Ascending aorta (tissue), 2 donors: Measurements from ENCODE around the gene RASL11A. TPM values are rescaled to one million over a fixed set of nuclear protein-coding genes. Genes with fewer than 3 reads are reported as not detected.

Experiments used
- DNase-seq, 2 donors: peaks; one replicate each; pipeline ENCODE4 v3.0.0-alpha.2; 2019; ENCODE audit warnings: low spot score in 2 of 2
- H3K27ac ChIP-seq, 2 donors: fragments of 200-600 bp; sonication (generic); one replicate each; pipeline ENCODE4 v1.5.1; 2016 to 2017; ENCODE audit warnings: mild to moderate bottlenecking in 1 of 2
- H3K27me3 ChIP-seq: fragments of 200-600 bp; sonication (generic); one replicate; pipeline ENCODE4 v1.5.1; 2017
- H3K36me3 ChIP-seq, 2 donors: fragments of 200-600 bp; sonication (generic); one replicate each; pipeline ENCODE4 v1.5.1; 2016
- H3K4me1 ChIP-seq, 2 donors: fragments of 200-600 bp; sonication (generic); one replicate each; pipeline ENCODE4 v1.5.1; 2016 to 2017; ENCODE audit warnings: mild to moderate bottlenecking in 1 of 2
- H3K4me3 ChIP-seq, 2 donors: fragments of 200-600 bp; sonication (generic); one replicate each; pipeline ENCODE4 v1.5.1; 2016 to 2017; ENCODE audit warnings: mild to moderate bottlenecking in 1 of 2
- H3K9me3 ChIP-seq, 2 donors: fragments of 200-600 bp; sonication (generic); one replicate each; pipeline ENCODE4 v1.5.1; 2016
- intact Hi-C: fragments of 100-400 bp; cut with DNase I; formaldehyde crosslinking; loops from one replicate; pipeline ENCODE4 v1.15.1; 2023
- total RNA-seq: library from RNA; depleted of rRNA; stranded (reverse); fragments of >200 nt; gene quantifications from one replicate; pipeline ENCODE4 v1.1.0, GENCODE V29; 2016
- TF ChIP-seq, protein P1 (sequence below), 3 experiments: fragments of 200-600 bp in 2 of 3; fragments of 450-650 bp in 1 of 3; sonication (generic) in 2 of 3; IDR thresholded peaks; one replicate each; pipeline ENCODE4 v1.5.1; 2016 to 2019; ENCODE audit warnings: antibody characterized with exemption in 3 of 3, mild to moderate bottlenecking in 1 of 3, moderate library complexity in 1 of 3

RASL11A gene
- total RNA-seq, 1 donor from 2014 or later: 50.4 TPM

- intact Hi-C loops: no loop called here
- no peak overlapping the region for H3K27ac ChIP-seq
- DNase-seq: no peak
- no peaks in the 10 kb centered on the region for H3K4me1 ChIP-seq
- no peaks in the 10 kb centered on the region for H3K27me3 ChIP-seq
- peaks cover 23 to 41% of the 10 kb centered on the region in 2 donors for H3K36me3 ChIP-seq
- TF ChIP-seq, protein P1, sequence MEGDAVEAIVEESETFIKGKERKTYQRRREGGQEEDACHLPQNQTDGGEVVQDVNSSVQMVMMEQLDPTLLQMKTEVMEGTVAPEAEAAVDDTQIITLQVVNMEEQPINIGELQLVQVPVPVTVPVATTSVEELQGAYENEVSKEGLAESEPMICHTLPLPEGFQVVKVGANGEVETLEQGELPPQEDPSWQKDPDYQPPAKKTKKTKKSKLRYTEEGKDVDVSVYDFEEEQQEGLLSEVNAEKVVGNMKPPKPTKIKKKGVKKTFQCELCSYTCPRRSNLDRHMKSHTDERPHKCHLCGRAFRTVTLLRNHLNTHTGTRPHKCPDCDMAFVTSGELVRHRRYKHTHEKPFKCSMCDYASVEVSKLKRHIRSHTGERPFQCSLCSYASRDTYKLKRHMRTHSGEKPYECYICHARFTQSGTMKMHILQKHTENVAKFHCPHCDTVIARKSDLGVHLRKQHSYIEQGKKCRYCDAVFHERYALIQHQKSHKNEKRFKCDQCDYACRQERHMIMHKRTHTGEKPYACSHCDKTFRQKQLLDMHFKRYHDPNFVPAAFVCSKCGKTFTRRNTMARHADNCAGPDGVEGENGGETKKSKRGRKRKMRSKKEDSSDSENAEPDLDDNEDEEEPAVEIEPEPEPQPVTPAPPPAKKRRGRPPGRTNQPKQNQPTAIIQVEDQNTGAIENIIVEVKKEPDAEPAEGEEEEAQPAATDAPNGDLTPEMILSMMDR (IDR thresholded peaks at IDR 0.05): no peak
- H3K9me3 ChIP-seq: no peaks in the 10 kb centered on the region
- no peak overlapping the region for H3K4me3 ChIP-seq
Observed at GRCh38 chr13:27261396-27261795, 9.2 kb upstream of the RASL11A start.

DNA sequence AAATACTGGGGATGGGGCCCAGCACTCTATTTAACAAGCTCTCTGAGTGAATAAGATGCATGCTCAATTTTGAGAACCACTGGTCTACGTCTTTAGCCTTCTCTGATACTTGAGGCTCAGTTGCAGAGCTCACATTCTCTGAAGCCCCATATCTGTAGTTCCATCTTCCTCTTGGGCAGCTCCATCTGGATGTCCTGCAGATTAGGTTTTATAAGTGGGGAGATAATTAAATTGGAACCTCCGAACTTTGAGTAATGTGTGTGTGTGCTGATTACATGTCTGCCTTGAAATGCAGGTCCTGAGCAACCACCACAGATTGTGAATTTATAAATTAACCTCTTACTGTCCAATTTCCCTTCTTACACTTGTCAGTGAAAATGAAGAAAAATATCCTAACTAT is 7.2 kb upstream of the RASL11A start:
- TF ChIP-seq, protein P1 (IDR thresholded peaks at IDR 0.05): no peak
- Histone ChIP-seq H3K36me3 (peaks cover 5 to 20% of the 10 kb centered on the region in 2 donors), H3K27ac (no peak overlapping the region), H3K9me3 (no peaks in the 10 kb centered on the region), H3K27me3 (no peaks in the 10 kb centered on the region), H3K4me3 (no peak overlapping the region), H3K4me1 (no peaks in the 10 kb centered on the region)
- intact Hi-C loops: no loop called here
- DNase-seq: no peak

- no peak for DNase-seq
- intact Hi-C loops: no loop called here
- Histone ChIP-seq H3K27ac (peak overlapping the region in 1 of 2 donors; percentile 22), H3K4me1 (no peaks in the 10 kb centered on the region), H3K36me3 (peaks cover 0 to 13% of the 10 kb centered on the region in 2 donors), H3K4me3 (no peak overlapping the region), H3K27me3 (no peaks in the 10 kb centered on the region), H3K9me3 (no peaks in the 10 kb centered on the region)
- TF ChIP-seq, protein P1 (IDR thresholded peaks at IDR 0.05): no peak
Observed at GRCh38 chr13:27264181-27264580, 6.4 kb upstream of the RASL11A start.

DNA sequence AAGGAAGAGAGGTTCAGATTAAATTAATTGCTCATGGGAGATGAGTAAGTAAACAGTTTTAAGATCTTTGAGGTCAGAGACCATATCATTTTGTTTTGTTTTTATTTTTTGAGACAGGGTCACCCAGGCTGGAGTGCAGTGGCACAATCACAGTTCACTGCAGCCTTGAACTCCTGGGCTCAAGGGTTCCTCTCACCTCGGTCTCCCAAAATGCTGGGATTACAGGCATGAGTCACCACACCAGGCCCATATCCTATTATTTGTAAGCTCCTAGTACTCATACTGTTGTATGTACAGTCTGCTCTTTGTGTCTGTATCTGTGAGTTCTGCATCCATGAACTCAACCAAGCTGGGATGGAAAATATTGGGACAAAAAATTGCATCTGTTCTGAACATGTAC is 6.0 kb upstream of the RASL11A start:
- Histone ChIP-seq H3K27ac (peak overlapping the region in 1 of 2 donors; percentile 22), H3K4me1 (no peaks in the 10 kb centered on the region), H3K36me3 (peaks cover 0 to 9% of the 10 kb centered on the region in 2 donors), H3K9me3 (no peaks in the 10 kb centered on the region), H3K27me3 (no peaks in the 10 kb centered on the region), H3K4me3 (no peak overlapping the region)
- TF ChIP-seq, protein P1 (IDR thresholded peaks at IDR 0.05): no peak
- intact Hi-C loops: no loop called here
- no peak for DNase-seq

DNA sequence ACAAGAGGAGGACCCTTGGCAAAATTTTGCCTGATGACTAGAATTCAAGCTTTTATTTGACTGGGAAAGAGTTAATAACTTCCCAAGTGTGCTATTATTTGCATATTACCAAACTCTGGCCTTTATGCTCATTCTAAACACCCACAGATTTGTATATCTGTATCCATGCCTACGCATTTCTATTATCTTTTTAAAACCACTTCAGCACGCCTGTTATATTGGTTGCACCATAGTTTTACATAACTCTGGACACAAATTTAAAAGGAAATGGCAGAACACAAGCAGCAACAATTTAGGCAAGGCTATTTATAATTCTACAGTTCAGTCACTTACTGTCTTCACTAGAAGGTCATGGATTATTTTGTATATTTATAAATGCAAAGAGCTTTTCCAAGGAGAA is 3.7 kb upstream of the RASL11A start:
- peaks cover 0 to 13% of the 10 kb centered on the region in 2 donors for H3K36me3 ChIP-seq
- H3K9me3 ChIP-seq: no peaks in the 10 kb centered on the region
- DNase-seq: no peak
- intact Hi-C loops: no loop called here
- H3K4me3 ChIP-seq: no peak overlapping the region
- H3K27me3 ChIP-seq: no peaks in the 10 kb centered on the region
- peaks cover 0 to 7% of the 10 kb centered on the region in 2 donors for H3K4me1 ChIP-seq
- TF ChIP-seq, protein P1 (IDR thresholded peaks at IDR 0.05): no peak
- no peak overlapping the region for H3K27ac ChIP-seq

DNA sequence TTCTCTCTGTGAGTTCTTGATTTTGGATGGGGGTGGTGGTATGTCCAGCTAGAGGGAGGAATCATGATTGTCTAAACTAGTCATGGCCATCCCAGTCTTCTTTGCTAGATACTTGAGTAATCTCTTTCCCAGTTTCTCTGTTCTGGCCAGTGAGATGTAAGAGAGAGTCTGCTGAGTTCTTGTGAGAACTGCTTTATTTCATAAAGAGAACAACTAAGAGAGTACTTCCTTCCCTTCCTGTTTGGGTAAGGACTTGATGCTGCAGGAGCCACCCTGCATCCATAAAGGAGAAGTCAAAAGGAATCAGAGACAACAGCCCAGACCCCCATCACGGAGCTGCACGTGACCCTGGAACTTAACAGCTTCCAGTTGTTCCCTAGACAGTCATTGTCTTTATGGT is 3.0 kb upstream of the RASL11A start:
- H3K27me3 ChIP-seq: no peaks in the 10 kb centered on the region
- TF ChIP-seq, protein P1 (IDR thresholded peaks at IDR 0.05): no peak
- peaks cover 0 to 7% of the 10 kb centered on the region in 2 donors for H3K4me1 ChIP-seq
- intact Hi-C loops: no loop called here
- no peak for DNase-seq
- H3K27ac ChIP-seq: no peak overlapping the region
- peaks cover 0 to 8% of the 10 kb centered on the region in 2 donors for H3K36me3 ChIP-seq
- H3K4me3 ChIP-seq: no peak overlapping the region
- H3K9me3 ChIP-seq: no peaks in the 10 kb centered on the region
